GM19035 (cell line): ENCODE measurements around the gene KRT79.

Source experiments
- ATAC-seq: cut with Tn5 transposase; IDR thresholded peaks from one replicate; pipeline ENCODE4 v1.9.1; 2021; ENCODE audit not compliant: unreplicated experiment

Gene KRT79

GRCh38 chr12:52774629-52775250 lies 59.4 kb downstream of the KRT79 start:
- no peak for ATAC-seq

- ATAC-seq: no peak
These were observed 61.3 kb downstream of the KRT79 start for GRCh38 chr12:52772772-52773171.

GRCh38 chr12:52772188-52772587 lies 61.9 kb downstream of the KRT79 start:
- ATAC-seq: no peak

GRCh38 chr12:52771505-52771904 lies 62.6 kb downstream of the KRT79 start:
- no peak for ATAC-seq
